Measurements from ENCODE around the gene WT1.

Gene WT1

GRCh38 chr11:32421992-32422391 is 13.3 kb downstream of the WT1 start:
- DNase-seq (ENCODE audit: low read depth), result no peak

GRCh38 chr11:32420937-32421901 is 14.1 kb downstream of the WT1 start:
- no peak for DNase-seq (ENCODE audit: low read depth)

GRCh38 chr11:32420139-32420538 is 15.2 kb downstream of the WT1 start:
- no peak for DNase-seq (ENCODE audit: low read depth)

GRCh38 chr11:32418836-32419235 is 16.5 kb downstream of the WT1 start:
- no peak for DNase-seq (ENCODE audit: low read depth)

GRCh38 chr11:32417806-32418205 is 17.5 kb downstream of the WT1 start:
- no peak for DNase-seq (ENCODE audit: low read depth)

GRCh38 chr11:32416301-32416700 is 19.0 kb downstream of the WT1 start:
- no peak for DNase-seq (ENCODE audit: low read depth)

GRCh38 chr11:32414925-32415324 is 20.4 kb downstream of the WT1 start:
- DNase-seq (ENCODE audit: low read depth), result no peak

- no peak for DNase-seq (ENCODE audit: low read depth)
Observed at GRCh38 chr11:32411942-32412615, 23.3 kb downstream of the WT1 start.

GRCh38 chr11:32405592-32405991 is 29.7 kb downstream of the WT1 start:
- DNase-seq (ENCODE audit: low read depth), result no peak

- no peak for DNase-seq (ENCODE audit: low read depth)
Observed at GRCh38 chr11:32402836-32403235, 32.5 kb downstream of the WT1 start.

- DNase-seq (ENCODE audit: low read depth), result no peak
Observed at GRCh38 chr11:32400670-32401369, 34.5 kb downstream of the WT1 start.

GRCh38 chr11:32400196-32400595 is 35.1 kb downstream of the WT1 start:
- no peak for DNase-seq (ENCODE audit: low read depth)

GRCh38 chr11:32396991-32397390 is 38.3 kb downstream of the WT1 start:
- no peak for DNase-seq (ENCODE audit: low read depth)

GRCh38 chr11:32396331-32396730 is 39.0 kb downstream of the WT1 start:
- no peak for DNase-seq (ENCODE audit: low read depth)

GRCh38 chr11:32395127-32395526 is 40.2 kb downstream of the WT1 start:
- DNase-seq (ENCODE audit: low read depth), result no peak

GRCh38 chr11:32392840-32393239 is 42.5 kb downstream of the WT1 start:
- DNase-seq (ENCODE audit: low read depth), result no peak

- DNase-seq (ENCODE audit: low read depth), result no peak
Observed at GRCh38 chr11:32391956-32392553, 43.3 kb downstream of the WT1 start.

- DNase-seq (ENCODE audit: low read depth), result no peak
Observed at GRCh38 chr11:32391479-32391878, 43.9 kb downstream of the WT1 start.

- no peak for DNase-seq (ENCODE audit: low read depth)
Observed at GRCh38 chr11:32390712-32391111, 44.6 kb downstream of the WT1 start.

GRCh38 chr11:32388871-32389770 is 46.2 kb downstream of the WT1 start:
- no peak for DNase-seq (ENCODE audit: low read depth)

- no peak for DNase-seq (ENCODE audit: low read depth)
Observed at GRCh38 chr11:32388365-32388764, 47.0 kb downstream of the WT1 start.
